GM21515 (cell line): ENCODE results near the gene SCAI.
"Not testable (repeated sequence)": the region's sequence is repeated elsewhere in the genome, so short reads cannot be mapped to it uniquely, and the experiment has no call there.

Source experiments
- ATAC-seq: cut with Tn5 transposase; IDR thresholded peaks from one replicate; pipeline ENCODE4 v1.9.1; 2021; ENCODE audit not compliant: unreplicated experiment

The SCAI gene

DNA sequence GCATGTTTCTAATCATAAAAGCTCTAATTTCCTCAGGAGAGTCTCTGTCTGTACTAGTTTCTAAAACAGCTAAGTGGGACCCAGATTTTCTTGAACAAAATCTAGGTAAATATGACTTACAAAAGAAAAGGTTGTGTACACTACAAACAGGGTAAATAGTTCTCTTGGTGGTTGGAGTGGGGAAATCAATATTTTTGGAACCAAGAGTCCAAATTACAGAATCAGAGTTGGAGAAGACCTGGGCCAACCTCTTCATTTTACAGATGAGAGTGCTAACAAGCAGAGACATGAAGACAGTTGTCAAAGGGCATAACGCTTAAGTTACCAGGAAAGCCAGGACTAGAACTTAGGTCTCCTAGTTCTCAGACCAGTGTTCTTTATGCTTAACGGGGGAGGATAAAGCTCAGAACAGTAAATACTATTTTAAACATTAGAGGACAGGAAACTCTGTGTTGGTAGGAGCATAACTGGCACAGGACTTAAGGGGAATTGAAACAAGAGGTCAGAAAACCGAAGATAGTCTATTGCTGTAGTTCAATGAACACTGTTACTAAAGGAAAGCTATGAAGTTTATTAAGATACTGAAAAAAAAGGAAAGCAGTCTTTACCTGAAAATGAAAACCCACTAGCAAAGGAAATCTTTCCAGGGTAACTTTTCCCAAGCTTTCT is 193.1 kb downstream of the SCAI start:
- ATAC-seq = no peak

DNA sequence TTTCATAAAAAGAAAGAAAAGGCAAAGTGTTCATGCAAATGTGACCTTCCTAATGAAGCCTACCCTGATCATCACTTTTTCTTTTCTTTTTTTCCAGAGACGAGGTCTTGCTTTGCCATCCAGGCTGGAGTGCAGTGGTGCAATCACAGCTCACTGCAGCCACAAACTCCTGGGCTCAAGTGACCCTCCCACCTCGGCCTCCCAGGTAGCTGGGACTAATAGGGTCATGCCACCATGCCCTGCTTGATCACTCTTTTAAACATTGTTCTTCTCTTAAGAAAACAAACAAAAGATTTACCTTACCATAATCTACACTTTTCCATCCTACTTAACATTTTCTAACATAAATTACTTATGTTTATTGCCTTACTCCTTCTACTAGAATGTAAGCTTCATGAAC is 193.9 kb downstream of the SCAI start:
- no peak for ATAC-seq

DNA sequence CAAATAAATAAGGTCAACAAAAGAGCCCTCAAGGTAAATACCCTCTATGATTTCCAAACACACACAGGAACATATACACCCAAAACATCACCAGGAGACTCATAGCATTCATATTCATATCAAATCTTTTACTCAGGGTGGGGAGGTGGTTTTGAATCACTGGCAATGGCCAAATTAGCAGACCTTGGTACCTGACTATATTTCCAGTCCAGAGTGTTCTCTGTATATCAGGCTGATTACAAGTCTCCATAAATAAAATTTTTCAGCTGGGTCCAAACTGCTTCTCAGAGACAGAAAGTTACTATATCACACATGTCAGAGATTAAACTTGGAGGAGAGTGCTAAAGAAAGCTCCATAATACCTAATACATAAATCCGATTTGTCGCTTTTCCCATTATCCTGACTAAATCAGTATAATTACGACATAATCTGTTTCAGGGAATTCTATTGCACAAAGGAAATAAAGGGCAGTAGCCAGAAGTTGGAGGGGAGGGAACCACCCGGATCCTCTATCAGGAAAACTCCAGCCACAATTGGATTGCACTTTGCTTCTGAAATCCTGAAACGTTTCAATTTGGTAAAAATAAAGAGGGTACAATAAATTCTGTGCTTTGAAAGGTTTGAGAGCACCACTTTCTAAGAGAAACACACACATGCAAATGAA is 195.5 kb downstream of the SCAI start:
- ATAC-seq = no peak

GRCh38 chr9:124946167-124946566 is 197.2 kb downstream of the SCAI start:
- no peak for ATAC-seq

GRCh38 chr9:124941679-124942561 is 201.4 kb downstream of the SCAI start:
- ATAC-seq = peak; percentile 31

DNA sequence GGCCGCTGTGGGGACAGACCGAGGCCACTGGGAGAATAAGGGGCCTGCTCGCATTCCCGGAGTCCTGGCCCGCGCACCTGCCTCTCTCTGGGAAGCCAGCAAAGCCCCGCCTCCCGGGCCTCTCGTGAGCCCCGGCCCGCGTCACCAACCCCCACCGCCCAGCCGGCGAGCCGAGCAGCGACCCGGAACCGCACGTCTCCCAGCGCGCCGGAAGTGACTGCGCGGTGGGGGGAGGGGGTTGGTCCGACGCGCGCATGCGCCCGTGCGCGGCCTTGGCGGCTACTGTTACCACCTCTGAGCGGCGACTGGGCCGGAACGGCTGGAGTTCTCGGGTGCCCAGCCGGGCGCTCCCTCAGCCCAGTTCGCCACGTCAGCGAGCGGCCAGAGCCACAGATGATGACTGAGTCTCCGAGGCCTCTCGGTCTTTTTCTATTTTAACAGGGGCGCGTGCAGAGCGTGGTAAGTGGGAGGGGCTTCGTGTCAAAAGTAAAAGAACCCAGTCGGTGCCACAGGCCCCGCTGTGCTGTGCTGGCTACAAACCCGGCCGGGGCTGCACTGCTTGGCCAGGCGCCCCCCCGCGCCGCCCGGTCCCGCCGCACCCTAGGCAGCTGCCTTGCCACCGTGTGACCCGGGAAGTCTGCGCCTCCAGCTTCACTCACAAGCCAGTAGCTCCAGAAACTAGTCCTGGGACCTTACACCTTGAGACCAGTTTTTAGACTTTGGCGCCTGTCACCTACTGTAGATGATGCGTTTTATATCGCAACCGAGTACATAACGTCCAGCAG is 202.2 kb downstream of the SCAI start, which contains the start of gene GOLGA1:
Gene GOLGA1 (minus strand): TSS at position 190 of the 785 bp plus-strand sequence. CDS start 2,372 bp downstream, outside the sequence.
- ATAC-seq = peak; percentile 86

GRCh38 chr9:124940521-124940893 is 202.8 kb downstream of the SCAI start:
- peak; percentile 38 for ATAC-seq

DNA sequence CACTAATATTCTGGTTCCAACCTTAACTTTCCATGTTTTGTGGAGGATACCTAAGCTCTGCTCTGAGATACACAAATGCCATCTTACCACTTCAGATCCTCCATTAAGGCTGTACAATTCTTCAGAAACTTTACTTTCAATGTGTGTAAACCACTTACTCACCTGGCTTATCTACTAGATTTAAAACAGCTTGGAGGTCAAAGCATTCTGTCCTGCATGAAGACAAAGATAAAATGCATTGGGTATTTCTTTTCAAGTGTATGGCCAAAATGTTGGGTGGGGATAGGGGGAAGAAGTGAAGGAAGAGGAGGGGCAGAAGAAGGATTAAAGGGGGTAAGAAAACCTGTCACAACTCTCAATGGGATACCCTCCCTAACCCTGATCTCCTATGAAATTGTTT is 203.4 kb downstream of the SCAI start:
- no peak for ATAC-seq

- ATAC-seq = no peak
Observed at GRCh38 chr9:124934290-124934689, 209.0 kb downstream of the SCAI start.

GRCh38 chr9:124932333-124932732 is 211.0 kb downstream of the SCAI start:
- ATAC-seq = no peak

DNA sequence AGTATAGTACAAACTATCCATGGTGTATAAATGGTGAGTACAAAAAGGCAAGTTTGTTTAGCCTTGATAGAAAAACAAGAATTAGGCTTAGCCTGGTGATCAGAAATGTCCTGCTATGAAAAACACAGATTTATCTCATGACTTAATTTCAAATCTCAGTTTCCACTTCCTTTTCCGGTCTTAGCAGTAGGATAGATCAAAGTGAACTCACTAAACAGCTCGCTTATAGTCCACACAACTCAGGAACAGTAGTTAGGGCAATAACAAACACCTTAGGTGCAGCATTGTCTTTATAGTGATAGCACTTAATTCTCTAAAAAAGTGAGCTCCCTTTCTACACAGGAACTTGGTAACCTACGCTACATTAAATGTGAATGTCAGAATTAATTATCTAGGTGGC is 213.9 kb downstream of the SCAI start:
- ATAC-seq = no peak

- no peak for ATAC-seq
Observed at GRCh38 chr9:124928116-124928515, 215.2 kb downstream of the SCAI start.

DNA sequence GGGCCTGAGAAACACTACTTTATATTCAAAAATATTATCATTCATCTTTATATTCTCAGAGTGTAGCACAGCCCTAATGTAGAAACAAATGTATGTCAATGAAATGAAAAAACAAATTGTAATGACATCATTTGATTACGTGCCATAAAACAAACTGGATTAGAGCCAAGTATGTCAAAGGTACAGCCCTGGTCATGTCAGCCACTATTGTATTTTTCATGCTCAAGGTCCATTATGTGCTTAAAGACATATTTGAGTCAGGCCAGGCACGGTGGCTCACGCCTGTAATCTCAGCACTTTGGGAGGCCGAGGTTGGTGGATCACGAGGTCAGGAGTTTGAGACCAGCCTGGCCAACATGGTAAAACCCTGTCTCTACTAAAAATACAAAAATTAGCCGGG is 222.9 kb downstream of the SCAI start:
- not testable (repeated sequence) for ATAC-seq

DNA sequence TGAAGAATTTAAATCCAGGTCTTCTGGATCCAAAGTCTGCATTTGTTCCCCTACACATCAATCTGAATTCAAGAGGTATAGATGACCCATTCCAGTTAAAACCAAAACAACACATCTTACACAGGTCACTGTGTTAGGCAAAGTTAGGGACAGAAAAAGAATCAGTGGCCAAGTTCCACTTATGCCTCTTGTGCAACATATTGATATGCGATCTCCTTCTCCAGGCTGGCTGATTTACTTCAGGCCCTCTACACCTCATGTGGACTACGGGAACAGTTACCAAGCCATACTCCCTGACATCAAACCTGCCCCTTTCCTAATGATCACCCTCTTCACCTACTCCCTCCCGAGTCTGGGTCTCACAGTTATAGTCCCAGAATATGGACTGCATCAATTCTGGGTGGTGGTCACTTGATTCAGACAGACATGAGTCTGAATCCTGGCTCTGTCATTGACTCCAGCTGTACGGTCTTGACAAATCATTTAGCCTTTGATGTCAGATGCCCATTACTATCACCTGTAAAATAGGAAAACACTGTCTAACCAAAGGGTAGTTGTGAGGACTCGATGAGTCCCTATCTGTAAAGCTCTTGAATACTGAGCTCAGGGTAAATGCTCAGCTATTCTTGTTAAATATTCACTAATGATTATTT is 228.4 kb downstream of the SCAI start:
- no peak for ATAC-seq

DNA sequence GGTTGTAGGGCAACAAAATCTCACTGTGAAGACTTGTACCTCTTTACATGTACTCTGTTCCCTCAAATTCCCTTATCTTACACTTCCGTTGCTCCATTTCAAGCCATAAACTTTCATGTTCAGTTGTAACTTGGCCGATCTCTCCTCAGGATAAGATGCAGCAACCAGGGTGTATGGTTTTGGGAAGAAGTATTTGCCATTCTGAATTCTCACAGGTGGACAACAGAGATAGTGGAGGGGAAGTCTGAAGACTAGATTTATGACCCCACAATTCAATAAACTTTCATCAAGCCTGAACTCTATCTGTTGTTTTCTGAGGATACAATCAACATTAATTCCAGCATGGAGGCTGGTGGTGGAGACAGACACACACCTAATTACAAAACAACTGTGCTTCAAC is 229.9 kb downstream of the SCAI start:
- ATAC-seq = no peak

DNA sequence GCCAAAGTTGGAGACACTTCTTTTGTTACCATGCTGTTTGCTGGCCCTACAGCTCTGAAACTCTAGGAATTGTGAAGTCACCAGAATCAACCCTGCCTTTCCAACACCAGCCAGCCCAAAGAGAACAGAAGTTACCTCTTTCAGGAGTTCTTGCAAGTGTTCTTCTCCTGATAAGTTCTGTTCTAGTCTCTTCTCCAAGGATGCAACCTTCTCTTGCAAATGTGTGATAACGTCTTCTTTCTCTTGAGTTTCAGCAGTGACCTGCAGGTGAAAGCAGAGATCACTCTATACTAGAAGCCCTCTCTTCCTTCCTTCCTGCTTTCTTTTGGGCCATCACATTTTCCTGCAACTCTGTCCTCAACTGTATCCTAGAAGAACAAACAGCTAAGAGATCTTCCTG is 231.6 kb downstream of the SCAI start:
- ATAC-seq = no peak

- ATAC-seq = no peak
Observed at GRCh38 chr9:124908098-124908497, 235.2 kb downstream of the SCAI start.

DNA sequence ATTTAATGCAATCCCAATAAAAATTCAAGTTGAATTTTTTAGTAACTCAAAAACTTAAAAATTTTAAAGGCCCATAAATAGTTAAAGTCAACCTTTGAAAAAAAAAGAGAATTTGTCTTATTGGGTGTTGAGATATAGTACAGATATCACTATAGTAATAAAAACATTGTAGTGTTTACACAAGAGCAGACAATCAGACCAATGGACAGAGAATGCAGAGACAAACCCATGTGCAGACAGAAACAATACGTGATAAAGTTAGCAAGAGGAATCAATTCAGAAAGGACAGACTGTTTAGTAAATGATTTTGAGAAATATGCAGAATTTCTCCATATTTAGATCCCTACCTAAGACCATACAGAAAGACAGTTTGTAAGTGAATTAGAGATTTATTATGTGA is 236.4 kb downstream of the SCAI start:
- ATAC-seq = no peak

GRCh38 chr9:124899845-124900244 is 243.5 kb downstream of the SCAI start:
- no peak for ATAC-seq
